WTC11 (cell line): ENCODE data around the gene ABI2.

Source experiments
- AFF4 ChIP-seq: sonication (generic); formaldehyde crosslinking; IDR thresholded peaks from 2 replicates; pipeline ENCODE4 v1.8.1; 2023; ENCODE audit warnings: mild to moderate bottlenecking, missing genetic modification reagents, borderline replicate concordance
- CTCF ChIP-seq: fragments of 200-600 bp; IDR thresholded peaks from 2 replicates; pipeline ENCODE4 v1.8.0; 2022; ENCODE audit warnings: antibody characterized with exemption
- ESRRA ChIP-seq: sonication (generic); formaldehyde crosslinking; IDR thresholded peaks from 2 replicates; pipeline ENCODE4 v1.8.1; 2022; ENCODE audit warnings: mild to moderate bottlenecking, missing genetic modification reagents, borderline replicate concordance
- MYBL2 ChIP-seq: sonication (generic); formaldehyde crosslinking; IDR thresholded peaks from 2 replicates; pipeline ENCODE4 v1.8.1; 2023; ENCODE audit warnings: mild to moderate bottlenecking, moderate library complexity, missing genetic modification reagents
- NR3C1 ChIP-seq: sonication (generic); formaldehyde crosslinking; conservative IDR thresholded peaks from 2 replicates; pipeline ENCODE4 v1.8.1; 2023; ENCODE audit warnings: low read depth, mild to moderate bottlenecking, missing genetic modification reagents
- TEAD1 ChIP-seq: sonication (generic); formaldehyde crosslinking; IDR thresholded peaks from 2 replicates; pipeline ENCODE4 v1.8.0; 2022; ENCODE audit warnings: mild to moderate bottlenecking, missing genetic modification reagents
- USF2 ChIP-seq: sonication (generic); formaldehyde crosslinking; IDR thresholded peaks from 2 replicates; pipeline ENCODE4 v1.8.1; 2023; ENCODE audit warnings: mild to moderate bottlenecking, missing genetic modification reagents, moderate library complexity
- TF ChIP-seq, protein P1 (sequence below): sonication (generic); formaldehyde crosslinking; IDR thresholded peaks from 2 replicates; pipeline ENCODE4 v1.8.1; 2023; ENCODE audit warnings: mild to moderate bottlenecking, moderate library complexity, missing genetic modification reagents
- TF ChIP-seq, protein P2 (sequence below): fragments of 250-450 bp; sonication (Bioruptor Pico); IDR thresholded peaks from 2 replicates; pipeline ENCODE4 v2.1.2; 2022; ENCODE audit warnings: mild to moderate bottlenecking, moderate library complexity

DNA sequence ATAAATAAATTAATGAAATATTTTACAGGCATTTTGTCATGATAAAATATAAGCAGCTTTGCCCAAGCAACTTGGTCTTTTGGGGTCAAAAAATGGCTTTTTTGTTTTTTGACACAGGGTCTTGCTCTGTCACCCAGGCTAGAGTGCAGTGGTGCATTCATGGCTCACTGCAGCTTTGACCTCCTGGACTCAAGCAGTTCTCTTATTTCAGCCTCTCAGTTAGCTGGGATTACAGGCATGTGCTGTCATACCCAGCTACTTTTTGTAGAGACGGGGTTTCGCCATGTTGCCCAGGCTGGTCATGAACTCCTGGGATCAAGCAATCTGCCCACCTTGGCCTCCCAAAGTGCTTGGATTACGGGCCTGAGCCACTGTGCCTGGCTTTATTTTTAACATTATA lies 51.0 kb downstream of the ABI2 start:
- TF ChIP-seq CTCF (no peak), TEAD1 (CRISPR knock-in tag) (no peak), AFF4 (CRISPR knock-in tag) (no peak), ESRRA (no peak), MYBL2 (no peak), USF2 (no peak), NR3C1 (CRISPR knock-in tag) (no peak)
- TF ChIP-seq, protein P1, sequence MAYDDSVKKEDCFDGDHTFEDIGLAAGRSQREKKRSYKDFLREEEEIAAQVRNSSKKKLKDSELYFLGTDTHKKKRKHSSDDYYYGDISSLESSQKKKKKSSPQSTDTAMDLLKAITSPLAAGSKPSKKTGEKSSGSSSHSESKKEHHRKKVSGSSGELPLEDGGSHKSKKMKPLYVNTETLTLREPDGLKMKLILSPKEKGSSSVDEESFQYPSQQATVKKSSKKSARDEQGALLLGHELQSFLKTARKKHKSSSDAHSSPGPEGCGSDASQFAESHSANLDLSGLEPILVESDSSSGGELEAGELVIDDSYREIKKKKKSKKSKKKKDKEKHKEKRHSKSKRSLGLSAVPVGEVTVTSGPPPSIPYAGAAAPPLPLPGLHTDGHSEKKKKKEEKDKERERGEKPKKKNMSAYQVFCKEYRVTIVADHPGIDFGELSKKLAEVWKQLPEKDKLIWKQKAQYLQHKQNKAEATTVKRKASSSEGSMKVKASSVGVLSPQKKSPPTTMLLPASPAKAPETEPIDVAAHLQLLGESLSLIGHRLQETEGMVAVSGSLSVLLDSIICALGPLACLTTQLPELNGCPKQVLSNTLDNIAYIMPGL, result no peak
- TF ChIP-seq, protein P2, sequence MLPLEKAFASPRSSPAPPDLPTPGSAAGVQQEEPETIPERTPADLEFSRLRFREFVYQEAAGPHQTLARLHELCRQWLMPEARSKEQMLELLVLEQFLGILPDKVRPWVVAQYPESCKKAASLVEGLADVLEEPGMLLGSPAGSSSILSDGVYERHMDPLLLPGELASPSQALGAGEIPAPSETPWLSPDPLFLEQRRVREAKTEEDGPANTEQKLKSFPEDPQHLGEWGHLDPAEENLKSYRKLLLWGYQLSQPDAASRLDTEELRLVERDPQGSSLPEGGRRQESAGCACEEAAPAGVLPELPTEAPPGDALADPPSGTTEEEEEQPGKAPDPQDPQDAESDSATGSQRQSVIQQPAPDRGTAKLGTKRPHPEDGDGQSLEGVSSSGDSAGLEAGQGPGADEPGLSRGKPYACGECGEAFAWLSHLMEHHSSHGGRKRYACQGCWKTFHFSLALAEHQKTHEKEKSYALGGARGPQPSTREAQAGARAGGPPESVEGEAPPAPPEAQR (CRISPR knock-in tag), result no peak
